Lower lobe of right lung (tissue), 2 donors: ENCODE data around the gene FAM209A. TPM values are rescaled to one million over a fixed set of nuclear protein-coding genes. Genes with fewer than 3 reads are reported as not detected.

Source experiments
- ATAC-seq, 2 donors: fragments of 200-7000 bp; cut with Tn5 transposase; one replicate each; pipeline ENCODE4 v1.9.1; 2020 to 2022; ENCODE audit warnings: mild to moderate bottlenecking in 2 of 2, moderate library complexity in 2 of 2
- DNase-seq: peaks from one replicate; pipeline ENCODE4 v3.0.0-alpha.2; 2020
- H3K27ac ChIP-seq: fragments of 200-600 bp; one replicate; pipeline ENCODE4 v1.8.0; 2022
- H3K27me3 ChIP-seq: fragments of 200-600 bp; one replicate; pipeline ENCODE4 v1.8.0; 2022; ENCODE audit warnings: low read depth
- H3K36me3 ChIP-seq: fragments of 200-600 bp; one replicate; pipeline ENCODE4 v1.8.0; 2022; ENCODE audit warnings: mild to moderate bottlenecking
- H3K4me1 ChIP-seq: fragments of 200-600 bp; one replicate; pipeline ENCODE4 v1.8.0; 2022
- H3K4me3 ChIP-seq: fragments of 200-600 bp; one replicate; pipeline ENCODE4 v1.8.0; 2022; ENCODE audit warnings: mild to moderate bottlenecking
- H3K9me3 ChIP-seq: fragments of 200-600 bp; one replicate; pipeline ENCODE4 v1.8.0; 2022
- intact Hi-C: fragments of 100-400 bp; cut with DNase I; formaldehyde crosslinking; loops from one replicate; pipeline ENCODE4 v1.11.0; 2022
- total RNA-seq: library from RNA; stranded (reverse); fragmentation: NEBNext Ultra II Directional; extraction: Animal tissue kit (Norgen Biotek cat#: 25700); gene quantifications from one replicate; pipeline ENCODE4 v1.2.1, GENCODE V29; 2021
- TF ChIP-seq, protein P1 (sequence below): fragments of 200-600 bp; IDR thresholded peaks from one replicate; pipeline ENCODE4 v1.8.0; 2022; ENCODE audit warnings: antibody characterized with exemption, mild to moderate bottlenecking
- donor health status: DM: no; HTN: yes; CAD: no; lungs with severe emphysema.

FAM209A gene
- total RNA-seq, 1 donor from 2014 or later, result 0.71 TPM

- no peak overlapping the region for H3K27ac ChIP-seq
- intact Hi-C loops, result no loop called here
- H3K36me3 ChIP-seq, result peaks cover 62% of the 10 kb centered on the region
- no peaks in the 10 kb centered on the region for H3K4me1 ChIP-seq
- DNase-seq, result no peak
- peaks cover 25% of the 10 kb centered on the region for H3K9me3 ChIP-seq
- no peak overlapping the region for H3K4me3 ChIP-seq
- H3K27me3 ChIP-seq, result no peaks in the 10 kb centered on the region
- ATAC-seq, result no peak
- TF ChIP-seq, protein P1, sequence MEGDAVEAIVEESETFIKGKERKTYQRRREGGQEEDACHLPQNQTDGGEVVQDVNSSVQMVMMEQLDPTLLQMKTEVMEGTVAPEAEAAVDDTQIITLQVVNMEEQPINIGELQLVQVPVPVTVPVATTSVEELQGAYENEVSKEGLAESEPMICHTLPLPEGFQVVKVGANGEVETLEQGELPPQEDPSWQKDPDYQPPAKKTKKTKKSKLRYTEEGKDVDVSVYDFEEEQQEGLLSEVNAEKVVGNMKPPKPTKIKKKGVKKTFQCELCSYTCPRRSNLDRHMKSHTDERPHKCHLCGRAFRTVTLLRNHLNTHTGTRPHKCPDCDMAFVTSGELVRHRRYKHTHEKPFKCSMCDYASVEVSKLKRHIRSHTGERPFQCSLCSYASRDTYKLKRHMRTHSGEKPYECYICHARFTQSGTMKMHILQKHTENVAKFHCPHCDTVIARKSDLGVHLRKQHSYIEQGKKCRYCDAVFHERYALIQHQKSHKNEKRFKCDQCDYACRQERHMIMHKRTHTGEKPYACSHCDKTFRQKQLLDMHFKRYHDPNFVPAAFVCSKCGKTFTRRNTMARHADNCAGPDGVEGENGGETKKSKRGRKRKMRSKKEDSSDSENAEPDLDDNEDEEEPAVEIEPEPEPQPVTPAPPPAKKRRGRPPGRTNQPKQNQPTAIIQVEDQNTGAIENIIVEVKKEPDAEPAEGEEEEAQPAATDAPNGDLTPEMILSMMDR, result no peak
Measured at GRCh38 chr20:56517211-56517610, 7.3 kb upstream of the FAM209A start.

DNA sequence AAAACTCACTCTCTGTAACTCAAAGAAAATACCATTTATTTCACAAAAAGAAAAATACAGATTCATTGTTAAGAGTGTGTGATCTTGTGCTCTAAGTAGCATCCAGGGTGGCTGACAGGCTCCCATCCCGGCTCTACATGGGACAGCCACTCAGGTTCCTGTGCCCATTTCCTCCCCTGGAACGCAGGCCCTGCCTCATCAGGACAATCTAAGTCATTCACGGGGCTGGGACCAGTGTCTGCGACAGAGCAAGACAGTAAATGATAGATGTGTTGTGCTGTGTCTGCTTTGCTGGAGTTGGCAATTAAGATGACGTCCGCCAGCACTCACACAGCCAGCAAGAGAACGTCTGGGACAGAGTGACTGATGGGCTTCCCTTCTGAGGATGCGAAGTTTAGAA lies 6.9 kb upstream of the FAM209A start:
- H3K27ac ChIP-seq, result no peak overlapping the region
- peaks cover 62% of the 10 kb centered on the region for H3K36me3 ChIP-seq
- H3K4me1 ChIP-seq, result no peaks in the 10 kb centered on the region
- no peak overlapping the region for H3K4me3 ChIP-seq
- H3K27me3 ChIP-seq, result no peaks in the 10 kb centered on the region
- TF ChIP-seq, protein P1, result no peak
- intact Hi-C loops, result no loop called here
- no peak for DNase-seq
- no peak for ATAC-seq
- H3K9me3 ChIP-seq, result peaks cover 25% of the 10 kb centered on the region

DNA sequence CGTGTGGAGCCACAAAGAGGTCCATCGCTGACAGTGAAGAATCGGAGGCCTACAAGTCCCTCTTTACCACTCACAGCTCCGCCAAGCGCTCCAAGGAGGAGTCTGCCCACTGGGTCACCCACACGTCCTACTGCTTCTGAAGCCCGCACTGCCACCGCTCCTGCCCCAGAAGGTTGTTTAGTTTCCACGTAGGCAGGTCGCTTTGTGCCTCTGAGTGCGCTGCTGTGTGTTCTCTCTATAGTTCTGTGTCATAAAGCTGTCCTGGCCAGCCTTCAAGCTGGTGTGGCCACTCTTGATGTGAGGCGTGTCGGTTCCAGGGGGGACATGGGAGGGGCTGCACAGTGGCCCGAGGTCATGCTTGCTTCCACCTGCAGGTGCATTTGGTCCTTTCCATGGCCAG lies 6.4 kb upstream of the FAM209A start:
- TF ChIP-seq, protein P1, result no peak
- Histone ChIP-seq H3K27ac (no peak overlapping the region), H3K4me3 (no peak overlapping the region), H3K27me3 (no peaks in the 10 kb centered on the region), H3K9me3 (peaks cover 25% of the 10 kb centered on the region), H3K36me3 (peaks cover 58% of the 10 kb centered on the region), H3K4me1 (no peaks in the 10 kb centered on the region)
- DNase-seq, result no peak
- no peak for ATAC-seq
- intact Hi-C loops, result no loop called here

- Histone ChIP-seq H3K27ac (no peak overlapping the region), H3K4me1 (no peaks in the 10 kb centered on the region), H3K27me3 (no peaks in the 10 kb centered on the region), H3K4me3 (no peak overlapping the region), H3K36me3 (peaks cover 50% of the 10 kb centered on the region), H3K9me3 (peaks cover 25% of the 10 kb centered on the region)
- intact Hi-C loops, result no loop called here
- TF ChIP-seq, protein P1, result no peak
- DNase-seq (no peak), ATAC-seq (no peak)
Measured at GRCh38 chr20:56518721-56519398, 5.7 kb upstream of the FAM209A start.

GRCh38 chr20:56519551-56519950 lies 5.0 kb upstream of the FAM209A start:
- peaks cover 44% of the 10 kb centered on the region for H3K36me3 ChIP-seq
- H3K27ac ChIP-seq, result no peak overlapping the region
- no peak overlapping the region for H3K4me3 ChIP-seq
- DNase-seq (no peak), ATAC-seq (no peak)
- intact Hi-C loops, result no loop called here
- no peaks in the 10 kb centered on the region for H3K4me1 ChIP-seq
- peaks cover 25% of the 10 kb centered on the region for H3K9me3 ChIP-seq
- H3K27me3 ChIP-seq, result no peaks in the 10 kb centered on the region
- TF ChIP-seq, protein P1, result no peak
